GM19463 (cell line): ENCODE measurements around the gene SH2D3C.
A peak's percentile ranks its signal among the peaks of the same experiment; 100 is the strongest.

Experiments
- ATAC-seq: cut with Tn5 transposase; IDR thresholded peaks from one replicate; pipeline ENCODE4 v1.9.1; 2021; ENCODE audit warnings: mild to moderate bottlenecking, moderate library complexity; ENCODE audit not compliant: unreplicated experiment

Gene SH2D3C

GRCh38 chr9:127744398-127745110, 33.9 kb downstream of the SH2D3C start:
- ATAC-seq: no peak

GRCh38 chr9:127742435-127743088, 35.9 kb downstream of the SH2D3C start:
- ATAC-seq: no peak

GRCh38 chr9:127741831-127742434, 36.5 kb downstream of the SH2D3C start:
- ATAC-seq: no peak

DNA sequence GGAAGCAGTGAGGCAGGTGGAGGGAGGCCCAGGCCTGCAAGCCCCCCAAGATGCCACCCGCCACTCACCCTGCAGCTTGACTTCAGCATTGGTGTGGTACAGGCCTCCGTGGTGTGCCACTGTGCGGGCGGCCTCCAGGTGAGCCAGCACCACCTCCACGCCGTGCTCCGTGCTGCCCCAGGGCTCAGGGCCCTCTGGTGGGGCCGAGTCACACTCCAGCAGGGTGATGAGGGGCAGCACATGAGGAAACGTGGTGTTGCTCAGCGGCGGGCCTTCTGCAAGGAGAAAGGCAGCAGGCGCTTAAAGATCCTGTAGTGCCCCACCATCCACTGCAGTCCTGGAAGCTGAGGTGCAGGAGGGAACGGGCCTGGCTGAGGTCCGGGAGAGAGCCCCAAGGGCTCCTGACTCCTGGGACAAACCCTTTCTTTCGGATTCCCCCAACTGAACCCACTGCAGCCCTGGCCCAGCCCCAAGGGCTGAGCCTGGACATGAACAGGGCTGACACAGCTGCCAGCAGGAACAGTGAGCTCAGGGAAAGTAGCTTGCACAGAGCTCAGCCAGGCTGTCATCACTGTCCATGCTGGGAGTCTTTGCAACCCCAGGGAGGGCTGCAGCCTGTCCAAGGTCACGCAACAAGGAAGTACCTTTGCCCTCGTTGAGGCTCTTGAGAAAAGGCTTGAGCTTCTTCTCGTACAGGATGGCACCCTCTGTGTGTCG, 38.7 kb downstream of the SH2D3C start:
- no peak for ATAC-seq

GRCh38 chr9:127738666-127739065, 39.8 kb downstream of the SH2D3C start:
- no peak for ATAC-seq

DNA sequence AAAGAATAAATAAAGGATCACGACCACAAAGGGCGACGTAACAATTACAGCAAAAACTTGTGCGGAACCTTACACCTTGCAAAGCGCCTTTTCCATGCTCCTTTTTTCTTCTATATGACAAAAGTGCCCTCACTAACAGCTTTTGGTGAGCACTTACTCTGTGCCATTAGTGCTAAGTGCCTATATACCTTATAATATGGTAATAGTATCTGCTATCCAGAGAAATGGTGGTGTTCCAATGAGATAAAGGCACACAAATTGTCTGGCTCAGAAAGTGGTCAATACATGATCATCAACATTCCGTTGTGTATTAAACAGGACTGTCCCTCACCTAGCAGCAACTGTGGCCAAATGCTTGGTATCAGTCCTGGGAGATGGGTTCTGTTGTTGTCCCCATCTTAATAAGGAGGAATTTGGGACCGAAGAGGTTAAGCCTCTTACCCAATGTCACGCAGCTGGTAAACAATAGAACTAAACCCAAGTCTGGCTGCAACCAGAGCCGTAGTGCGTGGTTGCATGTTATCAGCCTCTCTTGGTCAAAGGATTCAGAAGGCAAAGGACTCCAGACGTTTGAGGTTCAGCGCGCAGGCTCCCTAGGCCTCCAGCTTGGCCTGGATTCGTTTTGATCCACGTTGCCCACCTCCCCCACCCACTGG, 42.8 kb downstream of the SH2D3C start:
- ATAC-seq: no peak

DNA sequence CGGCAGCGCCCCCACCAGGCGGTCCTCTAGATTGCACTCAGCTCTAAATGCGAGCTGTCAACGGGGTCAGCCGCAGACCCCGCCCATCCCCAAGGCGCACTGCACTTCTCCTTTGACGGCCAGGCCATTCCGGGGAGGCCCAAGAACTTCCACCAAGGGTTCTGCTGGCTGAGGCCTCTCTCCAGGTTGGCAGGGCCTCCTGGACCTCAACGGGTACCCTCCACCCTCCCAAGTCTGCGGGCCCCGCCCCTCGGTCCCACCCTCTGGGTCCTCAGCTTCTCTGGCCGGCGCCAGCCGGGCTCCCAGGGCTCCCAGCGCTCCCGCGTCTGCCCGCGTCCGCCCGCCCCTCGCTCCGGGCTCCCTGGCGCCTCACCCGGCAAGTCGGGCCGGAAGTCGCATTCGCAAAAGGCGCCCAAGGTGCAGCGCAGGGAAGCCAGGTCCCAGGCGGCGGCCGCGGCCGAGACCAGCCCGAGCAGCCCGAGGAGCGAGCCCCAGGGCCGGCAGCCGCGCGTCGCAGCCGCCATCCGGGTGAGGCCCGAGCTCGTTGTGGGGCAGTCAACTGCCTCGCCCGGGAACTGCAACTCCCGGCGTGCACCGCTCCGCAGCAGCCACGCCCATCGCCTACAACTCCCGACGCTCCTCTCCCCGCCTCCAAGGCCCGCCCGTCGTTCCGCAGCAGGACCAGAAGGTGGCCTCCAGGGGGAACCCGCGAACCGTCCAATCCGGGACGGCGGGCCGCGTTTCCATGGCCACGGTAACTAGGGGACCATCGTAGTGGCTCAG, 43.5 kb downstream of the SH2D3C start, which contains the start of gene TOR2A:
Gene TOR2A (minus strand): TSS at position 548 of the 783 bp plus-strand sequence. CDS start 24 bp downstream, at position 524.
- ATAC-seq: peak; percentile 87

GRCh38 chr9:127734247-127734746, 44.2 kb downstream of the SH2D3C start:
- ATAC-seq: no peak

GRCh38 chr9:127733614-127734013, 44.9 kb downstream of the SH2D3C start:
- ATAC-seq: no peak

DNA sequence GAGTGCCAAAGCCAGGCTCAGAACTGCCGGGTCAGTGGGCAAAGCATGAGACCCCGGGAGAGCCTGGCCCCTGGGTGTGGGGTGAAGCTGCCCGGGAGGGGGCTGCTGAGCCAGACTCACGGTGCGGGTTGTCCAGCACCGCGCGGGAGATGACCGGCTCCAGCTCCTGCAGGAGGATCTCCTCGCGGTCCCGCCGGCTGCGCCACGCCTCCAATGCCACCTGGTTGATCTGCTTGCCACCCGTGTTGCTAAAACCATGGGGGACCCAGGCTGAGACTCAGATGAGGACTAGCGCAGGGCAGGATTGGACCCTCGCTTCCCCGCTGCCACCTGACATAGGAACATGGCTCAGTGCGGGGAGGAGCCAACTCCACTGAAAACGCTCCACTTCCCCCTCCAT, 46.0 kb downstream of the SH2D3C start:
- ATAC-seq: no peak

DNA sequence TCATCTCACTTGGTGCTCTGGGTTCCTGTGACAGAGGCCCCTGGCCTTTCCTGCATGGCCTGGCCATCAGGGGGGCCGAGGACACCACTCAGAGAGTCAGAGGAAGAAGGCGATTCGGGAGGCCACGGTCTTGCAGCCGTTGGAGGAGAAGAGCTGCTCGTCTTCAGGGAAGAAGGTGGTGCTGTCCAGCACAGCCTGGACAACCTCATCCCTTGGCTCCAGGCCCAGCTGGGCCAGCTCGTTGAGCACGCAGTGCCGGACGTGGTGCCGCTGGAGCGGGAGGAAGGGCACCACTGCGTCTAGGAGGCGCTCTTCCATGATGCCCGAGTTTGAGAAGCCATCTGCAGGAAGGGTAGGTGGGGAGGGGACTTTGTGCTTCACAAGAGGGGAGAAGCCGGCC, 46.5 kb downstream of the SH2D3C start:
- ATAC-seq: no peak

GRCh38 chr9:127730799-127731410, 47.6 kb downstream of the SH2D3C start:
- ATAC-seq: no peak

- no peak for ATAC-seq
Observed at GRCh38 chr9:127730262-127730661, 48.2 kb downstream of the SH2D3C start.

DNA sequence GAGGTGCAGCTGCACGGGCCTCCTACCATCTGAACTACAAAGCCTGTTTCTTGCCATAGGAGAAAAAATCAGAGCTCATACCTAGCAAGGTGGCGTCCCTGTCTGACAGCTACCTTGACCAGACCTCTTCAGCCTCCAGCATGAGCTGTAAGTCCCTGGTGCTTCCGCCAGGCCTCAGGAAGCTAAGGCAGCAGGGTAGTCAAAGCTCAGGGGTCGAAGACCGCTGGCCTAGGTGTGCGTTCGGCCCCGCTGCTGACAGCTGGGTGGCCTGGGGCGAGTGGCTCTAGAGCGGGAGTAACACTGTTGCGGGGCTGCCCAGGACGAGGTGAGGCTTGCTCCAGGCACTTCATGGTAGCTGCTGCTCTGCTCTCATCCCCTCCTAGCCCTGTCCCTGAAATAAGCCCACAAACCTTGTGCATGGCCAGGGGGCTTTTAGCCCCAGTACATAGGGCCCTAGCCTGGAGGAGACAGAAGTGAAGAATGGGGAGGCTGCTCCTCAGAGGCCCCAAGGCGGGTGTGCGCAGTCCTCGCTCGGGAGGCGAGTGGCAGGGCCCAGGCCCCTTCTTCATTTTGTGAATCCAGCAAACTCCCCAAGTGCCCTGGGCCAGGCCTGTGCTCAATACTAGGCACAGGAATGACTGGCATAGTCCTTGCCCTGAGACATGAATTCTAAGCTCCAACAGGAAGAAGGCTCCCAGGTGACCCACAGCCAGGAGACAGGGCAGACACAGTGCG, 48.8 kb downstream of the SH2D3C start:
- ATAC-seq: no peak

DNA sequence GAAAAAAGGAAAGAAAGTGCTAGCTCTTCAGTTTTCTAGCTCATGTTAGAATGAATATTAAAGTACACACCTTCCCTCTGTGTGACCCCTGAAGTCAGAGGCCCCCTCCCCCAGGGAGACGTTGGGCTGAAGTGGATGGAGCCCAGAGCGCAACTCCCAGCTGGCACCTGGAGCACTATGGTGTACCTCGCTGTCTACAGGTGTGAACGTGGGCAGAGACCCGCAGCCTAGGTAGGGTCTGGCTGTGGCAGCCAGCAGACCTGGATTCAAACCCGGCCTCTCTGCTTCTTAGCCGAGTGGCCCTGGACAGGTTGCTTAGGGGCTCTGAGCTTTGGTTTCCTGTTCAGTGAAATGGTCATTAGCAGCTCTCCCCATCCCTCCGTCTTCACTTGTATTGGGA, 49.7 kb downstream of the SH2D3C start:
- ATAC-seq: no peak

DNA sequence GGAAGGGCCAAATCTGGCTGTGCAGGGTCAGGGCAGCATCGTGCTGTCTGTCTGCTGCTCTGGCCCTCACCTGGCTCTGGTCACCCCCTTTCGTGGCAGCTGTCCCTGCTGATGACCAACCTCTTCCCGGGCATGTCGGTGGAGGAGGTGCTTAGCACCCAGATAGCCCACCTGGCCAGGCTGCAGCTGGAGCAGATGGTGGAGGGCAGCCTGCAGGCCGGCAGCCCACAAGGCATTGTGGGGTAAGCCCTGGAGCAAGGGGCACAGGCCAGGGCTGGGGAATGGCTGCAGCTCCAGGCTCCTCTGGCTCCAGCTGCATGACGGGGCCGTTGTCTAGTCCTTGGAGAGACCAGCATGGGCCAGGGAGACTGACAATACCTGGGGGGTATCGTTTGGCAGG, 51.6 kb downstream of the SH2D3C start:
- no peak for ATAC-seq

GRCh38 chr9:127724012-127724411, 54.5 kb downstream of the SH2D3C start:
- ATAC-seq: no peak

DNA sequence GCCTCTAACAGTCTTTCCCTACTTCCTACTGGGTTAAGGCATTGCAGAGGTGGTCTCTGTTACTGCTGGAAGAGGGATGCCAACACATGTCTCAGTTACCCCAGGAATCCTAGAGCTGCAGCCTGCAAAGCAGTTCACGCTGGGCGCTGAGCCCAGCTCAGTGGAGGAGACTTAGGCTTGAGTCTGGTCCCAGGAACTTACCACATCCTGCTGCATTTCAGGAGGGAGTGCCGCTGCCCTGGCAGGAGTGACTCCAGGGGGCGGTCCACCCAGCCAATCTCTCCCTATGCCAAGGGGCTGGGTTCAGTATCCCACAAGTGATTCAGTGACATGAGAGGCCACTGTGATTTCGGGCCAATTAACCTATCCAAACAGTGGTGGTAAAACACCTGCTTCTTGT, 55.0 kb downstream of the SH2D3C start:
- ATAC-seq: no peak

- ATAC-seq: no peak
Observed at GRCh38 chr9:127723013-127723412, 55.5 kb downstream of the SH2D3C start.
